HL-60 (cell line): ENCODE results near the gene GPR162.

Source experiments
- DNase-seq, 2 experiments: peaks; one replicate each; pipeline ENCODE4 v3.0.0-alpha.2; 2010 to 2020; ENCODE audit warnings: low read depth in 1 of 2, low spot score in 1 of 2
- H3K27ac ChIP-seq: fragments of 250-450 bp; sonication (Bioruptor Pico); replicated peaks from 2 replicates; pipeline ENCODE4 v1.5.1; 2020; ENCODE audit warnings: mild to moderate bottlenecking, moderate library complexity
- H3K27me3 ChIP-seq: fragments of 250-450 bp; sonication (Bioruptor Pico); 2 replicates; pipeline ENCODE4 v1.5.1; 2021; ENCODE audit warnings: mild to moderate bottlenecking, moderate library complexity; ENCODE audit not compliant: insufficient read depth, poor library complexity, severe bottlenecking
- H3K4me3 ChIP-seq: replicated peaks from 2 replicates; pipeline ENCODE4 v1.5.1; 2011; ENCODE audit warnings: mild to moderate bottlenecking, control low read depth, low read length; ENCODE audit not compliant: insufficient read depth
- CTCF ChIP-seq: IDR thresholded peaks from one replicate; pipeline ENCODE4 v1.5.1; 2011; ENCODE audit warnings: low read length, control low read depth, inconsistent platforms; ENCODE audit not compliant: insufficient read depth
- GABPA ChIP-seq: IDR thresholded peaks from 2 replicates; pipeline ENCODE4 v1.6.1; 2012; ENCODE audit warnings: low read depth
- POLR2AphosphoS5 ChIP-seq: IDR thresholded peaks from 2 replicates; pipeline ENCODE4 v1.6.1; 2012; ENCODE audit warnings: low read depth
- REST ChIP-seq: IDR thresholded peaks from 2 replicates; pipeline ENCODE4 v1.6.1; 2012; ENCODE audit warnings: low read depth; ENCODE audit not compliant: insufficient replicate concordance
- SPI1 ChIP-seq: IDR thresholded peaks from 2 replicates; pipeline ENCODE4 v1.6.1; 2012; ENCODE audit warnings: low read depth, mild to moderate bottlenecking, borderline replicate concordance

Gene GPR162

GRCh38 chr12:6866920-6867412 is 45.3 kb downstream of the GPR162 start:
- Histone ChIP-seq H3K4me3 (peak overlapping the region; percentile 93), H3K27ac (peak overlapping the region; percentile 92), H3K27me3 (no peaks in the 10 kb centered on the region)
- no peak for TF ChIP-seq POLR2AphosphoS5
- TF ChIP-seq CTCF = no peak
- TF ChIP-seq REST = no peak
- no peak for TF ChIP-seq GABPA
- 0 out of 2 replicates have a peak, but pooled peaks have one; percentile 0 for TF ChIP-seq SPI1
- no peak for DNase-seq

- DNase-seq = peak; percentile 79 to 82
- H3K27me3 ChIP-seq = no peaks in the 10 kb centered on the region
These were observed 46.0 kb downstream of the GPR162 start, which contains the start of gene TPI1 for GRCh38 chr12:6867413-6868210. TSS of gene TPI1 (plus strand) at chr12:6867531. CDS start at chr12:6867567, 36 bp downstream.

More at GRCh38 chr12:6867413-6868210, 46.0 kb downstream of the GPR162 start, which contains the start of gene TPI1:
- Histone ChIP-seq H3K4me3 (peak within 1 kb of the TSS; percentile 93), H3K27ac (peak within 1 kb of the TSS; percentile 92)
- TF ChIP-seq REST (peak; percentile 77), SPI1 (0 out of 2 replicates have a peak, but pooled peaks have one; percentile 0), GABPA (no peak), POLR2AphosphoS5 (peak; percentile 97), CTCF (no peak)
